Upper lobe of left lung (tissue), 4 donors: ENCODE data around the gene HGF.

Experiments
- POLR2A ChIP-seq, 4 donors: fragments of 450-650 bp; IDR thresholded peaks; one replicate each; pipeline ENCODE4 v1.5.1; 2016 to 2017; ENCODE audit warnings: antibody characterized with exemption in 4 of 4, mild to moderate bottlenecking in 2 of 4
- POLR2AphosphoS5 ChIP-seq, 2 donors: sonication (generic); formaldehyde crosslinking; IDR thresholded peaks; one replicate each; pipeline ENCODE4 v1.5.1; 2017; ENCODE audit warnings: antibody characterized with exemption in 2 of 2

DNA sequence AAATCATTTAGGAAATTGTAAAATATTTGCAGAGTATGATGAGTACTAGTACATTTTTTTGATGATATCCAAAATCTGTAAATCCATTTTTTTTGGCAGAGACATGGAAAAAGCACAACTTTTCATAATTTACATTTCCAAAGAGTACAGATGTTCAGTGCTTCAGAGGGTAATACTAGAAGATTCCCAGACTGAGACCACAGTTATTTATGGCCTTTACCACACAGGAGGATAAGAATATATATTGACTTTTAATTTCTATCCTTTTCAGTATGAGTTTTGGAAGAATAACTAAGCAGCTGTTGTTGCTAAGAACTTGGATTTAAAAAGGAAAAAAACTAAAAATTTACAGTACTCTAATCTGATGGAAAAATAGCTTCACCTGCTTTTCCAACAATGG is 61.9 kb downstream of the HGF start:
- TF ChIP-seq POLR2A (IDR thresholded peaks at IDR 0.05) (no peak), POLR2AphosphoS5 (IDR thresholded peaks at IDR 0.05) (no peak)
